Lower leg skin (tissue), 4 donors: ENCODE data around the gene RAB43. TPM values are rescaled to one million over a fixed set of nuclear protein-coding genes. Genes with fewer than 3 reads are reported as not detected.

Source experiments
- DNase-seq, 2 donors: peaks; one replicate each; pipeline ENCODE4 v3.0.0-alpha.2; 2019; ENCODE audit warnings: low spot score in 2 of 2
- H3K4me3 ChIP-seq: fragments of 200-600 bp; sonication (generic); 2 replicates; pipeline ENCODE4 v1.5.1; 2017; ENCODE audit warnings: mild to moderate bottlenecking, low read depth; ENCODE audit not compliant: poor library complexity, severe bottlenecking
- POLR2A ChIP-seq, 2 donors: fragments of 450-650 bp; IDR thresholded peaks; one replicate each; pipeline ENCODE4 v1.6.1; 2016 to 2017; ENCODE audit warnings: antibody characterized with exemption in 2 of 2, mild to moderate bottlenecking in 1 of 2, moderate library complexity in 1 of 2
- WGBS, 2 donors: methylation state at CpG; one replicate each; pipeline ENCODE4 v1.1.5; 2018; 5-methylcytosine and 5-hydroxymethylcytosine counted together
- intact Hi-C: fragments of 100-400 bp; cut with DNase I; formaldehyde crosslinking; loops from one replicate; pipeline ENCODE4 v1.15.0; 2023; ENCODE audit warnings: low total_unique reads
- total RNA-seq, 4 donors: library from RNA; depleted of rRNA; stranded (reverse); fragments of >200 nt; gene quantifications; one replicate each; pipeline ENCODE4 v1.1.0, GENCODE V29; 2016
- TF ChIP-seq, protein P1 (sequence below), 3 donors: fragments of 450-650 bp; IDR thresholded peaks; one replicate each; pipeline ENCODE4 v1.5.1; 2016; ENCODE audit warnings: antibody characterized with exemption in 3 of 3, mild to moderate bottlenecking in 3 of 3, moderate library complexity in 2 of 3

RAB43 gene
- total RNA-seq, 4 donors from 2014 or later = 5.4 to 12.1 (median 11.2) TPM

GRCh38 chr3:129047553-129047839 lies 74.1 kb downstream of the RAB43 start:
- intact Hi-C loops = no loop called here
- H3K4me3 ChIP-seq = no peak overlapping the region
- TF ChIP-seq, protein P1, sequence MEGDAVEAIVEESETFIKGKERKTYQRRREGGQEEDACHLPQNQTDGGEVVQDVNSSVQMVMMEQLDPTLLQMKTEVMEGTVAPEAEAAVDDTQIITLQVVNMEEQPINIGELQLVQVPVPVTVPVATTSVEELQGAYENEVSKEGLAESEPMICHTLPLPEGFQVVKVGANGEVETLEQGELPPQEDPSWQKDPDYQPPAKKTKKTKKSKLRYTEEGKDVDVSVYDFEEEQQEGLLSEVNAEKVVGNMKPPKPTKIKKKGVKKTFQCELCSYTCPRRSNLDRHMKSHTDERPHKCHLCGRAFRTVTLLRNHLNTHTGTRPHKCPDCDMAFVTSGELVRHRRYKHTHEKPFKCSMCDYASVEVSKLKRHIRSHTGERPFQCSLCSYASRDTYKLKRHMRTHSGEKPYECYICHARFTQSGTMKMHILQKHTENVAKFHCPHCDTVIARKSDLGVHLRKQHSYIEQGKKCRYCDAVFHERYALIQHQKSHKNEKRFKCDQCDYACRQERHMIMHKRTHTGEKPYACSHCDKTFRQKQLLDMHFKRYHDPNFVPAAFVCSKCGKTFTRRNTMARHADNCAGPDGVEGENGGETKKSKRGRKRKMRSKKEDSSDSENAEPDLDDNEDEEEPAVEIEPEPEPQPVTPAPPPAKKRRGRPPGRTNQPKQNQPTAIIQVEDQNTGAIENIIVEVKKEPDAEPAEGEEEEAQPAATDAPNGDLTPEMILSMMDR (IDR thresholded peaks at IDR 0.05) = no peak
- TF ChIP-seq POLR2A (IDR thresholded peaks at IDR 0.05) = no peak
- WGBS, 2 donors = 82 to 84% methylated on average over 4 to 6 of the region's 6 CpGs
- no peak for DNase-seq

- intact Hi-C loops = no loop called here
- DNase-seq = no peak
- no peak overlapping the region for H3K4me3 ChIP-seq
- 58 to 64% methylated on average over 21 to 46 of the region's 46 CpGs for WGBS, 2 donors
- no peak for TF ChIP-seq POLR2A (IDR thresholded peaks at IDR 0.05)
- TF ChIP-seq, protein P1 (IDR thresholded peaks at IDR 0.05) = no peak
Measured at GRCh38 chr3:129046732-129047552, 74.7 kb downstream of the RAB43 start.

DNA sequence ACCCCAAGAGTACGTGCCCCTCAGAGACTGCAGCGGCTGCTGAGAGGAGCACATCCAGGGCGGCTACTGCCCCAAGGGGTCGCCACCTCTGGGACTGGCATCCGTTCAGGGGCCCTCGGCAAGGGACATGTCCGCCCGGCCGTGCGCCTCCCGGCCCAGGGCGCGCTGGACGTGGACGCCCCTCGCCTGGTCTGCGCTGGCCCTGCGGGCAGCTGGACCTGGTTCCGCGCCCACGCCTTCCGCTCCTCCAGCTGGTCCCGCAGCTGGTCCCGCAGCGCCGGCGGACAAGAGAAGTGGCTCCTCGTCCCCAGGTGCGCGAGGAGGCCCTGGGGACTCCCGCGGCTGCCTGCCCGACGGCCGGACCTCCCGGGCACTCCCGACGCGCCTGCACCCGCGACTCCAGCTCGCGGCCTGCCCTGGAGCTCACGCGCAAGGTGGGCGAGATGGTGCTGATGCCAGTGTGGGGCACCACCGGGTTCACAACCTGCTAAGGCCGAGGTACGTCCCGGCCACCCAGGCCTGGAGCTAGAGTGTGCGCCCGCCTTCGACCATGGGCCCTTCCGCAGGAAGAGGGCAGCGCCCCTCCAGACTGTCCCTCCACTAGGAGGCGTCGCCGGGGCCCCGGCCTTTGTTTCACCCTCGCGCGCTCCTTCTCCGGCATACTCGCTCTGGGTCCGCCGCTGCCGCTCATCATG lies 75.4 kb downstream of the RAB43 start:
- TF ChIP-seq POLR2A (IDR thresholded peaks at IDR 0.05) = no peak
- TF ChIP-seq, protein P1 (IDR thresholded peaks at IDR 0.05) = no peak
- intact Hi-C loops = no loop called here
- DNase-seq = no peak
- 32 to 44% methylated on average over 34 to 55 of the region's 67 CpGs for WGBS, 2 donors
- H3K4me3 ChIP-seq = no peak overlapping the region

DNA sequence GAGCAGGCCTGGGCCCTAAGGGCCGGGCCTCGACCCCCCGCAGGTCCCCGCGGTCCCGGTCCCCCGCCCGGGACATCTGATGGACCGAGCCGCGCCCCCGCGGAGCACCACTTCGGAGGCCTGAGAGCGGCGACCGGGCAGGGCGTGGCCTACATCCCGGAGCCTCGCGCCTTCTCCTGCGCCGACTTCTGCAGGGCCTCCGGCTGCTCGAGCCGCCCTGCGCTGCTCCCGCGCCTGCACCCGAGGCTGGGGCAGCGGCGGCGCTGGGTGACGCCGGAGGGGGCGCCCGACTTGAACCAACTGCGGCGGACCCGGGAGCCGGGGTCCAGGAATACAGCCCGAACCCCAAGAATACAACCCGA lies 75.9 kb downstream of the RAB43 start:
- H3K4me3 ChIP-seq = no peak overlapping the region
- TF ChIP-seq, protein P1 (IDR thresholded peaks at IDR 0.05) = no peak
- TF ChIP-seq POLR2A (IDR thresholded peaks at IDR 0.05) = no peak
- intact Hi-C loops = no loop called here
- no peak for DNase-seq
- WGBS, 2 donors = 3 to 6% methylated on average over 20 to 34 of the region's 43 CpGs

DNA sequence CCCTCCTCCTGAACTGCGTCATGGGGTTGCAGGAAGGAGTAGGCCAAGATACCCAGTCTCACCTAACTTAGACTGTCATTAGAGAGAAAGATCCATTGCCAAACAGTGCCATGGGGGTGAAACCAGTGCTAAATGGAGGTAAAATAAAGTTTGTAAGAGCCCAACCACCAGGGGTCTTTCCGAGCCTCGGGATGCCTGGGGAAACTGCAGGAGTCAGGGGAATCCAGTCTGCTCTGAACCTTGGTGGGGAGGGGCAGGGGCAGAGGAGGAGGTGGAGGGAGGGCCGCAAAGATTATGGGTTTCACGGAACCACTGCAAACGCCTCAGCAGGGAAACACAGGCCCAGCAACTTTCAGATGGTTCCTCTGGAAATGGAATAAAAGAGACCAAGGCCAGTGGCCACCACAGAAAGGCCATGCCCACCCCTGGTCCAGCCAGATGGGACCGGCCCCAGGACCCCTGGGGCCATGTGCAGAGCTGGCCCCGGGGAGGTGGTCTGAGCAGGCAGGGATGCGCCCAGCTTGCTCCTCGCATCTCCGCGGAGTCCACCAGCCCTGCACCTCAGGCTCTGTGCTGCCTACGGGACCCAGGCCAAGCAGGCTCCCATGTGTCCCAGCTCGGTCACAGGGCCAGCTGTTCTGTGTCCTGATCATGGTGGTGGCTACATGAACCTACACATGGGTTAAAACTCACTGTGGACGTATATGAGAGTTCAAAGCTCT lies 80.9 kb downstream of the RAB43 start:
- H3K4me3 ChIP-seq = no peak overlapping the region
- intact Hi-C loops = no loop called here
- DNase-seq = no peak
- WGBS, 2 donors = 87 to 91% methylated on average over 14 to 15 of the region's 15 CpGs
- TF ChIP-seq, protein P1 (IDR thresholded peaks at IDR 0.05) = no peak
- no peak for TF ChIP-seq POLR2A (IDR thresholded peaks at IDR 0.05)
